Measurements from ENCODE around the gene VAV1. TPM values are rescaled to one million over a fixed set of nuclear protein-coding genes. Genes with fewer than 3 reads are reported as not detected.
"Not testable (repeated sequence)": the region's sequence is repeated elsewhere in the genome, so short reads cannot be mapped to it uniquely, and the experiment has no call there.

The VAV1 gene
- total RNA-seq, 1 donor from 2014 or later = 2.5 TPM

- no peak for DNase-seq
Observed at GRCh38 chr19:6819323-6819722, 46.8 kb downstream of the VAV1 start.

- no peak for DNase-seq
Observed at GRCh38 chr19:6820237-6820636, 47.7 kb downstream of the VAV1 start.

- no peak for DNase-seq
Observed at GRCh38 chr19:6821639-6822310, 49.3 kb downstream of the VAV1 start.

- no peak for DNase-seq
Observed at GRCh38 chr19:6822311-6822670, 49.8 kb downstream of the VAV1 start.

GRCh38 chr19:6825076-6825774 lies 52.7 kb downstream of the VAV1 start:
- no peak for DNase-seq

- no peak for DNase-seq
Observed at GRCh38 chr19:6826281-6826920, 53.9 kb downstream of the VAV1 start.

- no peak for DNase-seq
Observed at GRCh38 chr19:6828306-6828697, 55.8 kb downstream of the VAV1 start.

- no peak for DNase-seq
Observed at GRCh38 chr19:6828698-6829633, 56.5 kb downstream of the VAV1 start.

- DNase-seq = not testable (repeated sequence)
Observed at GRCh38 chr19:6829829-6830228, 57.3 kb downstream of the VAV1 start.

GRCh38 chr19:6831084-6831483 lies 58.6 kb downstream of the VAV1 start:
- not testable (repeated sequence) for DNase-seq

- no peak for DNase-seq
Observed at GRCh38 chr19:6832412-6832811, 59.9 kb downstream of the VAV1 start.

GRCh38 chr19:6833166-6833790 lies 60.8 kb downstream of the VAV1 start:
- no peak for DNase-seq

GRCh38 chr19:6834433-6834832 lies 61.9 kb downstream of the VAV1 start:
- DNase-seq = no peak

GRCh38 chr19:6835501-6835900 lies 63.0 kb downstream of the VAV1 start:
- DNase-seq = no peak

GRCh38 chr19:6837525-6837924 lies 65.0 kb downstream of the VAV1 start:
- DNase-seq = no peak

GRCh38 chr19:6838062-6838655 lies 65.7 kb downstream of the VAV1 start:
- no peak for DNase-seq

- no peak for DNase-seq
Observed at GRCh38 chr19:6842871-6843607, 70.5 kb downstream of the VAV1 start.

- DNase-seq = no peak
Observed at GRCh38 chr19:6847828-6848200, 75.3 kb downstream of the VAV1 start.

GRCh38 chr19:6848986-6849385 lies 76.5 kb downstream of the VAV1 start:
- DNase-seq = no peak

GRCh38 chr19:6849876-6850275 lies 77.4 kb downstream of the VAV1 start:
- DNase-seq = peak; percentile 17

GRCh38 chr19:6851359-6851758 lies 78.9 kb downstream of the VAV1 start:
- DNase-seq = no peak
